Iris pigment epithelial cell (primary cell): ENCODE data around the gene CHST12.

Experiments used
- DNase-seq: peaks from one replicate; pipeline ENCODE4 v3.0.0-alpha.2; 2011; ENCODE audit warnings: low read depth

Gene CHST12

GRCh38 chr7:2479276-2480069, 76.1 kb downstream of the CHST12 start:
- no peak for DNase-seq

- DNase-seq = no peak
Observed at GRCh38 chr7:2480070-2480408, 76.6 kb downstream of the CHST12 start.

GRCh38 chr7:2481195-2481594, 77.8 kb downstream of the CHST12 start:
- no peak for DNase-seq

DNA sequence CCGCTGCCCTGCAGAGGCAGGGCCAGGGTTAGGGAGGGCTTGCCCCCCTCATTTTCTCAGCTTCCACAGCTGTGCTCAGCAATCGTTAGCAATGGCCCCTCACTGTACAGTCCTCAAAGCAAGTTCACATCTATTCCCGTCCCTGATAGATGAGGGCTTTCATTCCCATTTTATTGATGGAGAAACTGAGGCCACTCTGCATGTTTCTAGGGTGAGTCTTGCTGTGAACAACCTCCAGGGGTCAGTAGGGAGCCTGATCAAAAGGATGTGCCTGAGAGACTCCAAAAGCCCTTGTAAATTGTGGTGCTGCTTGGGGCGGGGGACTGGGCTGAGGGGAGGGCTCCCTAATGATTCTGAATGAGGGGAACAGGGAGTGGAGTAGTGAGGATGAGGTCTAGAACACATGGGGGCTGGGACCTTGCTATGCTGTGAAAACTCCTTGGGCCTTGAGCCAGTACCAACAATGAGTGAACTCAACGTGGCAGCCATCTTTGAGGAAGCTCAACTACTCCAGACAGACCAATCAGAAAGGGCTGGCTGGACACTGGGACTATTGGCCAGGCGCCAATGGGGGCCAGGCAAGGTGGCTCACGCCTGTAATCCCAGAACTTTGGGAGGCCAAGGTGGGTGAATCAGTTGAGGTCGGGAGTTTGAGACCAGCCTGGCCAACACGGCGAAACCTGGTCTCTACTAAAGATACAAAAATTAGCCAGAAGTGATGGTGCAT, 79.5 kb downstream of the CHST12 start:
- no peak for DNase-seq

DNA sequence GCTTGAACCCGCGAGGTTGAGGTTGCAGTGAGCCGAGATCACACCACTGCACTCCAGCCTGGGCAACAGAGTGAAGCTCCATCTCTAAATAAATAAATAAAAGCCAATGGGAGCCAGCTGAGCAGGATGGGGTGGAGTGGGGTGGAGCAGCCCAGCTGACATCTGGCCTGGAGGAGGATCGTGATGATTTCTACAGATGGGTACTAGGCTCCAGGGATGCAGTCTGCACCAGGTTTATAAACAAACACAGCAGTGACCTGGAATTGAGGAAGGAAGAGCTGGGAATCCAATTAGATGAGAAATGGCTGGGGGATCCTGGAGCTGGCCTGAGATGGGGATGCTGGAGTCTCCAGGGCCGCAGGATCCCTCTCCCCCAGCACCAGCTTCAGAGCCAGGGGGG, 80.1 kb downstream of the CHST12 start:
- no peak for DNase-seq

GRCh38 chr7:2484868-2485267, 81.5 kb downstream of the CHST12 start:
- DNase-seq = no peak

DNA sequence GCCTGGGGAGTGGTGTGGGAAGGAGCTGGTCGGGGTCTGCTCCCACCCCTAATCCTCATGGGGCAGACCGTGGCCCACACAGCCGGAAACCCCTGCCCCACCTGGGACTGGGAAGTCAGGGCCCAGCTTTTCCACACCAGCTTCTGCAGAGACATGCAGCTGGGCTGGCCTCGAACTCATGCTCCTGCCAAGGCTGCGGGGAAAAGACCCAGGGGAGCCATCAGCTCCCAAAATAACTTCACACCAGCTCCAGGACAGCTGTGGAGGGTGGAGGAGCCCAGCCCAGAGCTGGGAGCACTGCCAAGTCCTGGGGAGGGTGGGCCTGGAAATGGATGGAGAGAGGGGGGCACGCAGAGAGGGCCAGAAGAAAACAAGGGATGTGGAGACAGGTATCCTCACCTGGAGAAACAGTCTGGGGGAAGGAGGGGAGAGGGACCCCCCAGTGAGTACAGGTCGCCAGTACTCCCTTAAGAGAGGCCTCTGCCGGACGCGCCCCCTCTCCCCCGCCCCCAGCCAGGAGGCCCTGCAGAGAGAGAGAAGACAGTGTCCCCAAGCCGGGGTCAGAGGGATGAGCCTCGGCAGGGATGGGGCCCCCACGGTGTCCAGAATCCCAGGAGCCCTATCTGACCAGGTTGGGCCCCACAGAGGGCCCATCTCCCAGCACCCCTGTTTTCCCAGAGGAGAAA, 84.3 kb downstream of the CHST12 start:
- DNase-seq = no peak

DNA sequence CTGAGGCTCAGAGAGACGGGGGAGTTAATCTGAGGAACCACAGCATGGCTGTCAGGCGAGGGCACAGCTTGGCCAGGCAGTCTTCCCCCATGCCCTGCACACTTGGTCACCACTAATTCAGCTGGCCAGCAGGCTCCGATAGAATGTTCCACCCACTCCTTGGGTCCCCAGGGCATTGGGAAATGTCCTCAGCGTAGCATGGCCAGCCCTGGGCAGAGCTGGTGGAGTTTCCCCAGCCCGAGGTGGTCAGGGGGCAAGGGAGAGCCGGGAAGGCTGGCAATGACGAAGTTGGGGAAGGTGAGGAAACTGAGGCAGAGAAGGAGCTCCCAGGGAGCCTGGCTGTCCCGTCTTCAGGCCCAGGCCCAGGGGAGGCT, 84.8 kb downstream of the CHST12 start:
- DNase-seq = no peak

DNA sequence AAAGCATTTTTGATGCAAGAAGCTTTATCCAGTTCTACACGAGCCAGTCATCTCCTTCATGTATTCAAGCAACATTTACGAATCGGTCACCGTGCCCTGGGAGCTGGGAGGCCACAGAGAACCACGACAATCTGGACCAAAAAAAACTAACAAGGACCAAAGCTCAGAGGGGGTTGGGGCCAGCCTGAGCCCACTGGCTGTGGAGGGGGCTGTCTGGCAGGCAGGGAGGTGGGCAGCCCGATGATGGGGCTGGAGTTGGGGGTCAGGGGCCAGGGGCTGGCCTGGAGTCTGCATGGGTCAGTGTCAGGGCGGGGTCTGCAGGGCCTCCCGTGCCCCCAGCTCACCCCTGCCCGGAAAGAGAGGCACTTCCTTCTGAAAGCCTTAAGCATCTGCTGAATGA, 85.3 kb downstream of the CHST12 start:
- no peak for DNase-seq

DNA sequence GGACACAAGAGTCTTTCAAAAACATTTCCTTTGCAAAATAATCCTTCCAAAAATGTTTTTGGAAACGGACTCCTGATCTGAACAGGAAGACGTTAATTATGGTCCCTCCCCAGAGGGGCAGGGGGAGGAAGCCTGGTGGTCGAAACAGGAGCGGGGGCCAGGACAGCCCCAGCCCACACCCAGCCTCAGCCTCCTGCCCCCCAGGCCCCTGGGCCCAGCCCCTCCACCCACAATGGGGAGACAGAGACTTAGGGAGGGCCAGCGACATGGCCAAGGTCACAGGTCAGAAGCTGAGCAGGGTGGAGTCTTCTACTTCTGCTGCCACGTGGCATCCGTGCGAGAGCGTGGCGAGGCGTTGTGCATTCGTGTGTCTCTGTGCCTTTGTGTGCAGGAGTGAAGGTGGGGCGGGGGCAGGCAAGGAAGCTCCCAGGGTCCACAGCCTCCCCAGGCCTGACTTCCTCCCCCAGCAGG, 86.8 kb downstream of the CHST12 start:
- DNase-seq = no peak

- no peak for DNase-seq
Observed at GRCh38 chr7:2492038-2492437, 88.6 kb downstream of the CHST12 start.

DNA sequence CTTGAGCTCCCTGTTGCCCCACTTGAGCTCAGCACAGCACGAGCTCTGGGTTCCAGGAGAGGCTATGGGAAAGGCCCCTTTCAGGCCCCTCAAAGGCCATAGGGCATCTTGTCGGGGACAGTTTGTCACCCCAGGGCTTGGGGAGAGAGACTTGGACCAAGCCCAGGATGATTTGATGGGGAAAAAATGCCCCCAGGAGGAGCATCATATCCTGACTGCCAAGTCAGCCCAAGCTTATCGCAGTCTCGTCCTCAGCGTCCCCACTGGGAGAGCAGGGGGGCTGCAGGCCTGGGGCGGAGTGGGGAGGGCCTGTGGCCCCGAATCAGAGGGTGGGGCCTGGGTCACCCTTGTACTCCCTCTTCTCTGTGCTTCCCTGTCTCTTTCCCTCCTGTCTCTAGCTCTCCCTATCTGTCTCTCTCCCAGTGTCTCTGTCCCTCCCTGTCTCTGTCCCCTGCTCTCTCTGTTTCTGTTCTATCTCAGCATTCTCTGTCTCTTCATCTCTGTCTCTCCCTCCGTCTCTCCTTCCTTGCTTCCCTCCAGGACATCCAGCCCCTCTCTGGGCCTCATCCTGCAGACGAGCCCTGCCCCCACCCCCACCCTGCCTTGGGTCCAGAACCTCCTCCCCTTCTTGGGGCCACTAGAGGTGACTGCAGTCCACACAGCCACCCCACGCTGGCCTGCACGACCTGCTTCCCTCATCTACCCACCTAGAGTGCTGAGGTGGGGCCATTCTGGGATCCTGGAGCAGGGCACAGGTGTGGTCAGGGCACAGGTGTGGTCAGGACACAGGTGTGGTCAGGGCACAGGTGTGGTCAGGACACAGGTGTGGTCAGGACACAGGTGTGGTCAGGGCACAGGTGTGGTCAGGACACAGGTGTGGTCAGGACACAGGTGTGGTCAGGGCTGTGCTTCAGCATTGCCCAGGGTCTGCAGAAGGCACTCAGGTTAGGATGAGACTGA, 90.1 kb downstream of the CHST12 start:
- no peak for DNase-seq

GRCh38 chr7:2494191-2495130, 91.0 kb downstream of the CHST12 start:
- no peak for DNase-seq

DNA sequence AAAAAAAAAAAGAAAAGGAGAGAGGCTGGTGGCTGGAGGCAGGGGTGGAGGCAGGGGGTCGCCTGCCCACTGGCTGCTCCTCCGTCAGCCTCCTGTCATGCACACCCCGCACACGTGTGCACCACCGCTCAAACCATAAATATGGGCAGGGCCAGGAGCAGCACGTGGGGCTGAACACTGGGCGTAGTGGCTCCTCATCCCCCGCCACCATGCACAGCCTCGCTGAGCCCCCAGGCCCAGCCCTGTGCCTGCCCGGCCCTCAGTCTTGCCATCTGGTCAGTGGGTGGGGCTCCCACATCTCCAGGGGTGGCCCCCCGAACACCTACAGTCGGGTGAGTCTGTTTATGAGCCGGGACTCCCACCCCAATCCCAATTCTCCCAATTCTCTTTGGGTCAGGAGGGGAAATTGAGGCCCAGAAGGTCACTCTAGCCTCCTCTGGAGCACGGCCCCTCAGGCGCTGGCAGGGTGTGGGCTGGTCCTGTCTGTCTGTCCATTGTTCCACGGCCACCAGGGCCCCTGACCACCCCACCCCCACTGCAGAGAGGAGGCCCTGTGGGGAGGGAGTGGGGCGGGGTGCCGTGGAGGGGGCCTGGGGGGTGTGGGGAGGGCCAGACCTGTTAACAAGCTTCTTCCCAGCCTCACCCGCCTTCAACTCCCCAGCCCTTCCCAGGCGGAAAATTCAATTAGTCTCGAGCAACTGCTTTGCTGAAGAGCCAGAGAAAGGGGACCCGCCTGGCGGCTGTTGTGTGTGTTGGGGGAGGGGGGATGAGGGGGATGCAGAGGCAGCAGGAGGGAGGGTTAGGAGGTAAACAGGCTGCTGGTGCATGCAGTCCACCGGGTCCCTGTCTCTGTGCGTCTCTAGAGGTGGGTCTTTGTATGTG, 92.2 kb downstream of the CHST12 start:
- DNase-seq = no peak

- no peak for DNase-seq
Observed at GRCh38 chr7:2496375-2496774, 93.0 kb downstream of the CHST12 start.

- no peak for DNase-seq
Observed at GRCh38 chr7:2497065-2497464, 93.7 kb downstream of the CHST12 start.

GRCh38 chr7:2497500-2498336, 94.3 kb downstream of the CHST12 start:
- DNase-seq = no peak
